OCI-LY1 (cell line): Measurements from ENCODE around the gene DRD2.

ENCODE experiments used
- H2AFZ ChIP-seq: fragments of 200-600 bp; sonication (generic), shearing (Covaris generic); 2 replicates; pipeline ENCODE4 v1.6.0; 2014; ENCODE audit warnings: antibody characterized with exemption, mild to moderate bottlenecking, low read length
- H3F3A ChIP-seq: fragments of 200-600 bp; sonication (generic), shearing (Covaris generic); 2 replicates; pipeline ENCODE4 v1.6.0; 2014; ENCODE audit warnings: mild to moderate bottlenecking, antibody characterized with exemption, low read length, moderate library complexity; ENCODE audit not compliant: insufficient read depth
- H3K27ac ChIP-seq: fragments of 200-600 bp; sonication (generic); 2 replicates; pipeline ENCODE4 v1.5.1; 2014; ENCODE audit warnings: low read length, mixed run types, mild to moderate bottlenecking, low read depth; ENCODE audit not compliant: poor library complexity, severe bottlenecking
- H3K27me3 ChIP-seq: fragments of 200-600 bp; sonication (generic); 2 replicates; pipeline ENCODE4 v1.6.0; 2014; ENCODE audit warnings: antibody characterized with exemption, mild to moderate bottlenecking, low read length, moderate library complexity; ENCODE audit not compliant: insufficient read depth
- H3K36me3 ChIP-seq: fragments of 200-600 bp; sonication (generic); 2 replicates; pipeline ENCODE4 v1.6.1; 2014; ENCODE audit warnings: mild to moderate bottlenecking, antibody characterized with exemption, low read length, moderate library complexity, mixed read lengths; ENCODE audit not compliant: insufficient read depth
- H3K4me1 ChIP-seq: fragments of 200-600 bp; sonication (generic); 2 replicates; pipeline ENCODE4 v1.5.1; 2014; ENCODE audit warnings: mild to moderate bottlenecking, low read length, moderate library complexity; ENCODE audit not compliant: insufficient read depth, severe bottlenecking
- H3K4me2 ChIP-seq: fragments of 200-600 bp; sonication (generic), shearing (Covaris generic); 2 replicates; pipeline ENCODE4 v1.6.1; 2014; ENCODE audit warnings: low read length
- H3K4me3 ChIP-seq: fragments of 200-600 bp; sonication (generic); 2 replicates; pipeline ENCODE4 v1.5.1; 2014; ENCODE audit warnings: low read length, low read depth, mild to moderate bottlenecking, mixed read lengths; ENCODE audit not compliant: poor library complexity, severe bottlenecking
- H3K79me2 ChIP-seq: fragments of 200-600 bp; shearing (Covaris generic); 2 replicates; pipeline ENCODE4 v1.6.1; 2016; ENCODE audit warnings: mixed run types, low read length, mixed read lengths; ENCODE audit not compliant: insufficient read depth
- H3K9ac ChIP-seq: fragments of 200-600 bp; sonication (generic), shearing (Covaris generic); 2 replicates; pipeline ENCODE4 v1.6.1; 2014; ENCODE audit warnings: mild to moderate bottlenecking, low read length, mixed read lengths
- H3K9me2 ChIP-seq: fragments of 200-600 bp; sonication (generic), shearing (Covaris generic); 2 replicates; pipeline ENCODE4 v1.6.1; 2014; ENCODE audit warnings: low read depth, mild to moderate bottlenecking, low read length, mixed read lengths
- H3K9me3 ChIP-seq: fragments of 200-600 bp; shearing (Covaris generic); 2 replicates; pipeline ENCODE4 v1.6.1; 2014; ENCODE audit warnings: low read length, mixed read lengths
- H4K20me1 ChIP-seq: fragments of 200-600 bp; sonication (generic), shearing (Covaris generic); 2 replicates; pipeline ENCODE4 v1.6.0; 2016; ENCODE audit warnings: mild to moderate bottlenecking, low read length; ENCODE audit not compliant: insufficient read depth
- EZH2 ChIP-seq: fragments of 200-600 bp; sonication (generic), shearing (Covaris generic); IDR thresholded peaks from 2 replicates; pipeline ENCODE4 v1.8.0; 2017; ENCODE audit warnings: borderline replicate concordance, mixed run types, mild to moderate bottlenecking, antibody characterized with exemption, low read length, moderate library complexity, mixed read lengths
- TF ChIP-seq, protein P1 (sequence below): fragments of 200-600 bp; sonication (generic), shearing (Covaris generic); IDR thresholded peaks from 2 replicates; pipeline ENCODE4 v1.5.1; 2017; ENCODE audit warnings: mild to moderate bottlenecking, antibody characterized with exemption, low read length, moderate library complexity, mixed read lengths

DRD2 gene

DNA sequence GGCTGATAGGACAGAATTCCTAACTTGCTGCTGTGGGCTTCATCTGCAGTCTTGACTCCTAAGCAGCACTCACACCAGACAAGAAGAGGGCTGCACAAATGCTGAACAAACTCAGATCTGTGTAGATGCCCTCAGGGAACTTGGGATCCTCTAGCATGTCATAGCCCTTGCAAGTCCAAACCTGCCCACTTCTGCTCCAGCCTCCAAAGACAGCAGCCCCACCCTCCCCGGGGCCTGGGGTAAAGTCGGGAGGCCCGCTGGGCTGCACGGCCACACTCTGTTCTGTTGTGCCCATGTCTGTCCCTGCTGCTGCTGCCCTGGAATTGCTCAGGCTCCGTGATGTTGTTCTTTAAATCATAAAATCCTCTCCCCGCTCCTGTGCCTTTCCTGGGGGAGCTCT is 28.3 kb downstream of the DRD2 start:
- H4K20me1 ChIP-seq = no peaks in the 10 kb centered on the region
- no peaks in the 10 kb centered on the region for H3F3A ChIP-seq
- H3K4me3 ChIP-seq = no peak overlapping the region
- no peak overlapping the region for H3K9ac ChIP-seq
- no peaks in the 10 kb centered on the region for H3K9me3 ChIP-seq
- H3K4me2 ChIP-seq = no peak overlapping the region
- H3K79me2 ChIP-seq = no peaks in the 10 kb centered on the region
- no peaks in the 10 kb centered on the region for H3K4me1 ChIP-seq
- no peaks in the 10 kb centered on the region for H3K9me2 ChIP-seq
- no peaks in the 10 kb centered on the region for H3K27me3 ChIP-seq
- no peak overlapping the region for H2AFZ ChIP-seq
- no peak overlapping the region for H3K27ac ChIP-seq
- no peaks in the 10 kb centered on the region for H3K36me3 ChIP-seq
- no peak for TF ChIP-seq EZH2
- TF ChIP-seq, protein P1, sequence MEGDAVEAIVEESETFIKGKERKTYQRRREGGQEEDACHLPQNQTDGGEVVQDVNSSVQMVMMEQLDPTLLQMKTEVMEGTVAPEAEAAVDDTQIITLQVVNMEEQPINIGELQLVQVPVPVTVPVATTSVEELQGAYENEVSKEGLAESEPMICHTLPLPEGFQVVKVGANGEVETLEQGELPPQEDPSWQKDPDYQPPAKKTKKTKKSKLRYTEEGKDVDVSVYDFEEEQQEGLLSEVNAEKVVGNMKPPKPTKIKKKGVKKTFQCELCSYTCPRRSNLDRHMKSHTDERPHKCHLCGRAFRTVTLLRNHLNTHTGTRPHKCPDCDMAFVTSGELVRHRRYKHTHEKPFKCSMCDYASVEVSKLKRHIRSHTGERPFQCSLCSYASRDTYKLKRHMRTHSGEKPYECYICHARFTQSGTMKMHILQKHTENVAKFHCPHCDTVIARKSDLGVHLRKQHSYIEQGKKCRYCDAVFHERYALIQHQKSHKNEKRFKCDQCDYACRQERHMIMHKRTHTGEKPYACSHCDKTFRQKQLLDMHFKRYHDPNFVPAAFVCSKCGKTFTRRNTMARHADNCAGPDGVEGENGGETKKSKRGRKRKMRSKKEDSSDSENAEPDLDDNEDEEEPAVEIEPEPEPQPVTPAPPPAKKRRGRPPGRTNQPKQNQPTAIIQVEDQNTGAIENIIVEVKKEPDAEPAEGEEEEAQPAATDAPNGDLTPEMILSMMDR = no peak

GRCh38 chr11:113446112-113446511 is 29.1 kb downstream of the DRD2 start:
- Histone ChIP-seq H3K27me3 (no peaks in the 10 kb centered on the region), H3F3A (no peaks in the 10 kb centered on the region), H2AFZ (no peak overlapping the region), H3K27ac (no peak overlapping the region), H3K4me1 (no peaks in the 10 kb centered on the region), H3K9me2 (no peaks in the 10 kb centered on the region), H4K20me1 (no peaks in the 10 kb centered on the region), H3K4me3 (no peak overlapping the region), H3K79me2 (no peaks in the 10 kb centered on the region), H3K9me3 (no peaks in the 10 kb centered on the region), H3K4me2 (no peak overlapping the region), H3K36me3 (no peaks in the 10 kb centered on the region), H3K9ac (no peak overlapping the region)
- TF ChIP-seq, protein P1 = no peak
- TF ChIP-seq EZH2 = no peak

DNA sequence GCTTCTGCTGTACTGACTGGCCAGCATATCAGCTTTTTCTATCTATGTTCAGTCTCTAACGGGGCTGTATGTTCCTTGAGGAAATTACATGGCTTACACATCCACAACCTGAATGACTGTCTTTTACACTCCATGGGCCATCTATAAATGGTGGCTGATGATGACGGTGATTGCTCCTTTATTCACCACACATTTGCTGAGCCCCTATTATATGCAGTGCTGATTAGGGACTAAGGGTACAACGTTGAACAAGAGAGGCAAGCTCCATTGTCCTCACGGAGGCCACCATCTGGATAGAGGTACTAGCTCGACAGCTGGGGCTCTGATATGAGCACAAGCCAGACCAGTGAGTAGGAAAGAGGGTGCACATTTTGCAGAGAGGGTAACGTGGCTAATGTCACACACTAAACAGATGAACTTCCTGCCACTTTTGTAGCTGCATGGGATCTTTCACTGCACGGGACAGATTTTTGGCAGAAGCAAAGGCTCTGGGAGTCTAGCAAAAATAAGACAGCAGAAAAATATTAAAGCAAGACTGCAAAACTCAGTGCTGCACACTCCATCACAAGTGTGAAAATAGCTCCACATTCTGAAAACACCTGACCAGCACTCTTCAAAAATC is 30.6 kb downstream of the DRD2 start:
- H3K36me3 ChIP-seq = no peaks in the 10 kb centered on the region
- H3K9ac ChIP-seq = no peak overlapping the region
- H3K27me3 ChIP-seq = no peaks in the 10 kb centered on the region
- no peaks in the 10 kb centered on the region for H3F3A ChIP-seq
- H3K79me2 ChIP-seq = no peaks in the 10 kb centered on the region
- TF ChIP-seq, protein P1 = no peak
- no peak for TF ChIP-seq EZH2
- no peaks in the 10 kb centered on the region for H3K9me2 ChIP-seq
- H3K4me3 ChIP-seq = no peak overlapping the region
- H3K27ac ChIP-seq = no peak overlapping the region
- H4K20me1 ChIP-seq = no peaks in the 10 kb centered on the region
- no peaks in the 10 kb centered on the region for H3K4me1 ChIP-seq
- no peak overlapping the region for H2AFZ ChIP-seq
- no peaks in the 10 kb centered on the region for H3K9me3 ChIP-seq
- no peak overlapping the region for H3K4me2 ChIP-seq
